GM15510 (cell line): ENCODE data around the gene THUMPD2.

Source experiments
- POLR2A ChIP-seq: IDR thresholded peaks from 3 replicates; pipeline ENCODE4 v1.6.1; 2011; ENCODE audit warnings: borderline replicate concordance; ENCODE audit not compliant: insufficient read length; ENCODE audit errors: extremely low read depth

Gene THUMPD2

DNA sequence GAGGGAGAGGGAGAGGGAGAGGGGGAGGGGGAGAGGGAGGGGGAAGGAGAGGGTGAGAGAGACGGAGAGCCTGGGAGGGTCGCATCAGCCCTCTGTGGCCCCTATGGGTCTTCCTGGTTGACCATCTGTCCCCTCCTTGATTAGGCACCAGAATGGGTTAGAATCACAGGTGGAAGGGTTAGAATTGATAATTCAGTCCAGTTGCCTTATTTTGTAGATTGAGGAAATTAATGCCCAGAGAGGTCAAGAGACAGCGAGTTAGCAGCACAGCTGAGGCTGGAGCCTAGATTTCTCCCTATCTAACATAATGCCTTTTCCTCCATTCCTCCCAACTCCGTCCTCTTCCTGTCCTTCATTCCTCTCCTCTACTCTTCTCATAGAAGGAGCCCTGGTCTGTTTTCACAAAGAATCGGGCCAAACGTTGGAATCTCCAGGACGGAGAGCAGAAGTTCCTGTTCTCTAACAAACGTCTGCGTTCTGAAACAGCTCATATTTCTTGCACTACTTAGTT, 338 bp upstream of the THUMPD2 start:
- no peak for TF ChIP-seq POLR2A

DNA sequence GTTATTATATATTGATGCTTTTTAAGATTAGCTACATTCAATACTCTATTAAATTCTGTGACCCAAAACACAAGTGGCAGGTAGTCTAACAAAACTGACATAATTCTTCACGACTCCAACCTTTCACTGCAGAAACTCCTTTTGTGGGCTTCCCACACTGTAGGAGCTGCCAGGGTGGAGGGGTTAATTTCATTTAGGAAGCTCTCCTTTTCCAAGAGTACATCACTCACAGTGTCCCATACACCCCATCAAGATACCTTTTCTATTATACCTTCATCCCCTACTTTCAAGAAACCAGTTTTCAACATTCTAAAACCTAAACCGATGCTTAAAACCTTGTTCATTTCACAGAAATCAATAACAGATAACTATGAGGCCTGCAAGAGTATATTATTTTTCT, 825 bp downstream of the THUMPD2 start:
- no peak for TF ChIP-seq POLR2A

DNA sequence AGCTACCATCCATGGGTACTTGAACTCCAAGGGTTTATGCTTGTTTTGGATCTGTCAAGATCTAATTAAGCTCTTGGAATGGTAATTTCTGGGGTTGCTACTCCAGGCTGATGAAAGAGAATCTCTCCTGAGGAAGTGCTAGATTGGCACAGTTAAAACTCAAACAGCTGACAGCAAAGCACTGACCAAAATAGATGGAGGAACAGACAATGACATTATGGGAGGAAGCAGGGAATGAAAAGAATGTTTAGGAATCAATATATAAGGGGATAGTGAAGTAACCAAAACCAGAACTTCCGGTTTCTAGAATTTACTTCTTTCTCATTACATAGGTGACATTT, 6.3 kb downstream of the THUMPD2 start:
- no peak for TF ChIP-seq POLR2A

DNA sequence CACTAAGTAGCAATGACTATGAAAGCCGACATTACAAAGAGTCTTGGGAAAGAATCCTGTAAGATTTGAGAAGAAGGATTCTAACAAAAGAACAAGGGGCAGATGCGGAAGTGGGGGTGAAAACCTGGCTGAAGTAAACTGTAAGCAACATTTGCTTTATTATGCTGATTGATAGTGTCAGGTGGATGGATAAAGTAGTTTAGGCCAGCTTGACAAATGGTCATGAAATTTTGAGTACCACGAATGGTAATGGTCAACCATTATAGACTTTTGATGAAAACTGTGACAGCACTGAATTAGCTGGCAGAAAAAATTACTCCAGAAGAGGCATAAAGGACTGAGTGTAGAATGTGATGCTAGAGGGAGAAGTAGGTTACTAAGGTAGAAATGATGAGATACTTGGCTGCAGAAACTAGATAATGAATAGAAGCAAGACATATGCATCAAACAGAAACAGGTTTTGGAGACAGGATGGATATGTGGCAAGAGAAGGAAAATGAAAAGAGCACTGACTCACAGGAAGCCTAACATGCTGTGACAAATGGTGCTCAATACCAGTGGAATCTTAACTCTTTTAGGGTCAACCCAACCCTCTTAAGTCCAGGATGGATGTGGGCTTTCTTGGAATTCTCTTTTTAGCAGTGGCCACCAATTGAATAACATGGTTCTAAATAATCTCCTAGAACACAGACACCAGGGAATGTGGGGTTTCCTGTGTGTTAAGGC, 6.8 kb downstream of the THUMPD2 start:
- no peak for TF ChIP-seq POLR2A

DNA sequence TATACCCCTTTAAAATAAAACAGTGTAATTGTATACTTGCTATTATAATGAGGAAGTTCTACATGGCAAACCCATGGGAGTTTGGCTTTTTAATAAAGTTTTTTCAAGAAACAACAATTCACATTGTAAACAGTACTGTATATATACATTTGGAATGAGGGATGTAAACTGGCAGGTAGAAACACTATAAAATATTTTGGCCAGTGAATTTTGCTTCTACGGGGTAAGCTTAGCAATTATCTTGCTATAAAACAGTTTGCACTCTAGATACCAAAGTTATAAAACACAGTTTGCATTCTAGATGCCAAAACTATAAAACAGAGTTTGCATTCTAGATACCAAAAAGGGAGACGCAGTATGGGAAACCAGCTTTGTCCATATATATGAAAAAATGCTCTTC, 16.6 kb downstream of the THUMPD2 start:
- no peak for TF ChIP-seq POLR2A

DNA sequence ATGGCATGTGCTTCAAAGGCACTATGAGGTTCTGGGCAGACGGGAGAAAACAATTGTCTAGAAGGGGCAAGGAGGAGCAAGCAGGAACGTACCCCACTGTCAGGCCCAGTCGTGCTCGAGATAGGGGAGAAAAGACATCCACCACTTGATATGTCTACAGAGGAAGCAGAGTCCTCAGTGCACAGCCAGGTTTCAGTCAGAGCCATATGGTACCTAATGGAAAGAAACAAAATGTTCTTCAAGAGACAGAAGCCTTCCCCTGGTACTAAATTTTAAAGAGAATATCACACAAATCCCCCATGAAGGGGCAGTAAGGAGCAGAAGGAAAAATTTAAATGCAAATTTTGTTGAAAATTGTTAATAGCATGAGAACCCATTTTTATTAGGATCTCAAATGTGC, 21.9 kb downstream of the THUMPD2 start:
- no peak for TF ChIP-seq POLR2A

DNA sequence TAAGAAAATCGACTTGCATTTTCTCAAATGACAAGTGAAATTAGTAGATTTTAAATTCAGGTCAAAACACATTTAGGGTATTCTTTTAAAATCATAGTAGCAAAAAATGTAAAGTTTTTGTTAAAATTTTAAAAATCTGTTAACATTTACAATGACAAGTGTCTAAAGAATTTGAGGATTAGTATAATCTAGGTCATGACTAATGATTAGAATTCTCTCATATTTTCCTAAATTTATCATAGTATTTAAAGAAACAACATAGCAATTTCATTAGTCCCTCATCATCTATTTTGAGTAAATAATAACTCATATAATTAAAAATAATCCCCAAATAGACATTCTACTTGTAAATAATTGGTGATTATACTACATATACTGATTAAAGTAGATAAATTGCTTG, 23.6 kb downstream of the THUMPD2 start:
- TF ChIP-seq POLR2A, result no peak

DNA sequence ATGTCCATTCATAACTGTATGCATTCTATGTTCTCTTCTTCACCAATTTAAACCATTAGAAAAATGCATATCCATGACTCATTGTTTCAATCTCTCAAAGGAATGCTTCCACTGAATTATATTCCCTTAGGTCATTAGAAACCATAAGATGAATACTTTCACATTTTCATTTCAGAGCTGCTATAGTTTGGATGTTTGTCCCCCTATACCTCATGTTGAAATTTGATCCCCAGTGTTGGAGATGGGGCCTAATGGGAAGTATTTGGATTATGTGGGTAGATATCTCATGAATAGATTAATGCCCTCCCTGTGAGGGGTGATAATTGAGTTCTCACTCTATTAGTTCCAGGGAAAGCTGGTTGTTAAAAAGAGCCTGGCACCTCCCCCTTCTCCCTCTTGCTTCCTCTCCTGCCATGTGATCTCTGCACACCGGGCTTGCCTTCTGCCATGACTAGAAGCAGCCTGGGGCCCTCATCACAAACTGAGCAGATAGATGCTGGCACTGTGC, 35.7 kb downstream of the THUMPD2 start:
- no peak for TF ChIP-seq POLR2A

DNA sequence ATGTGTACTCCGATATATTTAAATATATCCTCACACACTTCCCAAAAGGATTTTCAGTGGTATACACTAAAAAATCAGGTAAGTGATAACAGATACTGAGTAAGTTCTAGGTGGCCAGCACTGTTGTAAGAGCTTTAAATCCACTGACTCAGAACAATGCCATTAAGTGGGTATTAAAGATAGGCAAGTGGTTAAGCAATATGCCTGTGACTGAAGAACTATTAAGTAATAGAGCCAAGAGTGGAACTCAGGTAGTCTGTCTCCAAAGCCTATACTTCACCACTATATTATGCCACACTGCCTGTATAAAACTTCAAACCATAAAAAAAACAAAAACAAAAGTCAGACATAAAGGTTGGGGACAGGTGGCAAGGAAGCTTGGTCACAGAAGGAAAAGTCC, 37.2 kb downstream of the THUMPD2 start:
- no peak for TF ChIP-seq POLR2A

DNA sequence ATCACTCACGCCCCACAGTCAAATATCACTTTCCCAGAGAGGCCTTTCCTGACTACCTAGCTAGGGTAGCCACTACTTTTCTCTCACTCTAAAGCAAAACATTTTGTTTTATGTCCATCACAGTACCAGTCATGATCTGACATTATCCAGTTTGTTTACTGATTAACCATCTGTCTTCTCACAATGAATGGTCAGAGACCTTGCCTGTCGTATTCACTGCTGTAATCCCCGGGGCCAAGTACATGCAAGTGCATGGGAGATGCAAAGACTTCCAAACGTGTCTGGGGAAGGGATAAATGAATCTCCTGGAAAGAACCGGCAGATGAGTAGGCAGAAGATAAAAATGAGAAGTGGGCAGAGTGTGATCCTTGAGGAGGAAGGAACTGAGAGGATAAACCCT, 39.7 kb downstream of the THUMPD2 start:
- no peak for TF ChIP-seq POLR2A

DNA sequence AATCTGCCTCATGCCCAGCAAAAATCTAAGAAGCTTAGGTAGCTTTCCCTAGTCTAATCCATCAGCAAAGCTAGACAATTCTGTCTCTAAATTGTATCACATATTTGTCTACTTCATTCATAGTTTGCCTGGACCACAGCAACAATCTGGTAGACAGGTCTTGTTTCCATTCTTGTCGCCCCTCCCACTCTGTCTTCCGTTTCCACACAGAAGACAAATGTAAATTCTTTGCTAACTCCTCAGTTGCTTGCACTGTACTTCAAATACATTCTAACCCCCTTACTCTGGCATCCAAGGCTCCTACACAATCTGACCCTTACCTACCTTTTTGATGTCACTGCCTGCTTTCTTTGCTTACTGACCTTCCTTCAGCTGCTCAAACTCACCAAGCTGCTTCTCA, 40.1 kb downstream of the THUMPD2 start:
- TF ChIP-seq POLR2A, result no peak

DNA sequence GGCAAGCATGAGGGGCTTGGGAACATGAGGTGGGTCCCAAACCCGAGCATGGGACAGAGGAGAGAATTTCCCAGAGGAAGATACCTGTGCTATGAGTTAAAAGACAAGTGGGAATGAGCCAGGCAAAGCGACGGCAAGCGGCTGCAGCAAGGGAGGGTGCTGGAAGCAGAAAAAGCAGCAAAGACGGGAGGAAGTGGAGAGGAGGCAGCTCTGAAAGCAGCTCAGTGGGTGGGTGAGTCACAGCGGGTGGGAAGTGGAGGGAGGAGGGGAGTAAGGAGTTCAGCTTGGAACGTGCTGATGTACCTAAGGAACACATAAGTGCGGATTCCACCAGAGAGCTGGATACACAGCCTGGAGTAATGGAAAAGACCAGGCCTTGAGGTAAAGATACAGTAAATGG, 41.4 kb downstream of the THUMPD2 start:
- no peak for TF ChIP-seq POLR2A

DNA sequence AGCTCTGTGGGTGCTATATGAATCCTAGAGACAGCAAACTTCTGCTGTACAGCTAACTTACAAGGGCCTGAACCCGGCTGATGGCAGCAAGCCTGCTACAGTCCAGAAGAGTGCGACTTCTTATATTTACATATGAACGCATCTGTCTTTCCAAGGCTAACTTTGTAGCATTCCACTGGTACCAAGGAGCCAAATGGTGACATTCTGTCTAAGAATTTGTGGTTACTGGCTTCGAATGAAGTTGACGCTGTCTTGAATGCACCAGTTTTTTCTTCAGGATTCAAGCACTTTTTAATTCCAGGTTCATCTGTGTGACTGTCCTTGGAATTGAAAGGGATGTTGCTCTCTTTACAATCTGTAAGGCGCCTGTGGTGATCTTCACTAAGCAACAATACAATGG, 42.4 kb downstream of the THUMPD2 start:
- TF ChIP-seq POLR2A, result no peak

DNA sequence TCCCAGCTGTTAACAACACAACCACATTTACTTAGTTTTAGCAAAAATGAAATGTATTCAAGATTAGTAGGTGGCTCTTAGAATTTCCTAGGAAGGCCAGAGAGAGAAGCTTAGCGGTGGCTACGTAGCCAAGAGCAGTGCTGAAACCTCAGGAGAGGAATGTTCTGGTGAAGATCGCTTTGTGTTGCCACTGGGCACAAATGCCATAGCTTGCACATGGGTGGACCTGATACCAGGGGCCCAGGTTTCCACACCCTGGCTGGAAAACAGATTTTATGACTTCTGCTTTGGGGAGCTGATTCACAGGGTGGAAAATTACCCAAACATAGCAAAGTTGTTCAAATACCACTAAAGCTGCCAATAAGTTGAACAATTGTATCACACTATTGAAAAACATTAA, 43.4 kb downstream of the THUMPD2 start:
- TF ChIP-seq POLR2A, result no peak

DNA sequence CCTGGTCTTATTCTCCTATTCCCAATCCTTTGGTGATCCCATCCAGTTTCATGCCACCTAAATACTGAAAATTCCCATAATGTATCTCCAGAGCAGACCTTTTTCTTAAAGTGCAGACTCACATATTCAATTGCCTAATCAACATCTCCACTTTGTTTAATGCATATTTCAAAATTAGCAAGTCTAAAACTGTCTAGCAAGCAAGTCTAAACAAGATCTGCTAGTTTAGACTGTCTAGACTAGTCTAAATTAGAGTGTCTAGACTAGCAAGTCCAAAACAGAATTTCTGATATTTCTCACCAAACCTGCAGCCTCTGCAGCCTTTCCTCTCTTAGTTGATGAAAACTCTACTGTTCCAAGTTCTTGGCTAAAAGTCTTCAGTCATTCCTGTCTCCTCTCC, 44.6 kb downstream of the THUMPD2 start:
- no peak for TF ChIP-seq POLR2A

DNA sequence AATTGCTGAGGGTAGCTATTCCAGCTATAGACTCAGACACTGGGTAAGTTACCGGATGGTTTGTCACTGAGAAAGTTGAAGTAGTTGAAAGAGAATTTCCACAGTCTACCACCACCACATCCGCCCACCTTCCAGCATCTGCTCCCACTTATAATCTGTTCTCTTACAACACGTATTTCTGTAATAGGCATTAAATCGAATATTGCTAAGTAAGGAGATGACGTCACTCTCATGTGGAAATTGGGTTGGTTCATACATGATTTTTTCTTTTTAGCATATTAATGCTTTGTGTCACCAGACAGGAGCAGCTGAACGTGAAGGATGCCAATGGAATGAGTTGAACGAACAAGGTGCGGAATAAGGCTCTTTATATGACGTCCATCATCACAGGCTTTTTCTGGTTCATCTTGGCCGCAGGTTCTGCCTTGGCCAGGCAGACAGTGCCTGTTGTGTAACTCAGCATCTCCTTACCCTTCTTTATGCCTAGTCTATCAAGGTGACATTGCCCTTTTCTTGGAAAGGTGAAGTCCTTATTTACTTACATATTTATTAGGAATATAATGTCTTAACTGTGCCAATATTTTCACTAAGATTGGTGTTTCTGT, 45.9 kb downstream of the THUMPD2 start:
- no peak for TF ChIP-seq POLR2A
